HG03025 (cell line): ENCODE results near the gene C2CD4B.

ENCODE experiments used
- ATAC-seq: cut with Tn5 transposase; IDR thresholded peaks from one replicate; pipeline ENCODE4 v1.9.1; 2021; ENCODE audit warnings: mild to moderate bottlenecking, moderate library complexity; ENCODE audit not compliant: unreplicated experiment, low FRiP score

C2CD4B gene

GRCh38 chr15:62165104-62165792 is at the start of gene C2CD4B:
TSS of gene C2CD4B (minus strand) at chr15:62165285. CDS start at chr15:62164984, 301 bp downstream.
- ATAC-seq = no peak

- ATAC-seq = no peak
These were observed 47.7 kb upstream of the C2CD4B start for GRCh38 chr15:62212741-62213140.

GRCh38 chr15:62211348-62211747 is 46.3 kb upstream of the C2CD4B start:
- ATAC-seq = no peak

- no peak for ATAC-seq
These were observed 44.7 kb upstream of the C2CD4B start for GRCh38 chr15:62209821-62210220.

GRCh38 chr15:62209322-62209721 is 44.2 kb upstream of the C2CD4B start:
- ATAC-seq = no peak

GRCh38 chr15:62208884-62209283 is 43.8 kb upstream of the C2CD4B start:
- no peak for ATAC-seq

- no peak for ATAC-seq
These were observed 43.3 kb upstream of the C2CD4B start for GRCh38 chr15:62208367-62208766.

GRCh38 chr15:62190675-62191074 is 25.6 kb upstream of the C2CD4B start:
- no peak for ATAC-seq

GRCh38 chr15:62190274-62190673 is 25.2 kb upstream of the C2CD4B start:
- ATAC-seq = no peak

- ATAC-seq = no peak
These were observed 23.7 kb upstream of the C2CD4B start for GRCh38 chr15:62188744-62189143.

- no peak for ATAC-seq
These were observed 22.8 kb upstream of the C2CD4B start for GRCh38 chr15:62187910-62188309.

- ATAC-seq = no peak
These were observed 22.3 kb upstream of the C2CD4B start for GRCh38 chr15:62187425-62187824.

GRCh38 chr15:62186578-62186977 is 21.5 kb upstream of the C2CD4B start:
- no peak for ATAC-seq

- ATAC-seq = no peak
These were observed 18.0 kb upstream of the C2CD4B start for GRCh38 chr15:62183130-62183529.

- ATAC-seq = no peak
These were observed 8.1 kb upstream of the C2CD4B start for GRCh38 chr15:62173215-62173614.

GRCh38 chr15:62171882-62172281 is 6.8 kb upstream of the C2CD4B start:
- ATAC-seq = no peak

GRCh38 chr15:62165793-62166375 is 799 bp upstream of the C2CD4B start:
- ATAC-seq = no peak

GRCh38 chr15:62164396-62165103 is 535 bp downstream of the C2CD4B start:
- no peak for ATAC-seq

- no peak for ATAC-seq
These were observed 1.1 kb downstream of the C2CD4B start for GRCh38 chr15:62164014-62164395.

- no peak for ATAC-seq
These were observed 1.6 kb downstream of the C2CD4B start for GRCh38 chr15:62163397-62164013.

- ATAC-seq = no peak
These were observed 11.9 kb downstream of the C2CD4B start for GRCh38 chr15:62153228-62153627.
